B cell (primary cell): ENCODE data around the gene PSTPIP1. TPM values are rescaled to one million over a fixed set of nuclear protein-coding genes. Genes with fewer than 3 reads are reported as not detected.

ENCODE experiments used
- ATAC-seq: fragments of 200-7000 bp; cut with Tn5 transposase; one replicate; pipeline ENCODE4 v1.10.0; 2021; ENCODE audit warnings: low read depth, mild to moderate bottlenecking, moderate number of reproducible peaks, moderate library complexity
- CTCF ChIA-PET: fragments of 350-600 bp; sonication (Branson Sonifier 250); formaldehyde crosslinking; loops from one replicate; lab custom pipeline; 2021; ENCODE audit warnings: antibody characterized with exemption, inconsistent platforms; lab: Charles Lee
- POLR2A ChIA-PET: fragments of 350-600 bp; sonication (Branson Sonifier 250); formaldehyde crosslinking; loops from one replicate; lab custom pipeline; 2021; ENCODE audit warnings: antibody characterized with exemption; lab: Charles Lee
- DNase-seq: peaks from one replicate; pipeline ENCODE4 v3.0.0; 2013
- H2AFZ ChIP-seq: 2 replicates; pipeline ENCODE4 v1.6.1; 2012; ENCODE audit warnings: mild to moderate bottlenecking, low read depth, low read length; ENCODE audit not compliant: insufficient read depth, poor library complexity, severe bottlenecking
- H3K27ac ChIP-seq, 2 donors: 1 replicate in 1 of 2; 2 replicates in 1 of 2; pipeline ENCODE4 v1.5.1; 2012 to 2013; ENCODE audit warnings: low read length in 2 of 2, mild to moderate bottlenecking in 2 of 2, moderate library complexity in 1 of 2
- H3K27me3 ChIP-seq, 4 experiments: fragments of 200-600 bp in 1 of 4; sonication (generic) in 1 of 4; replicated peaks in 1 of 4; 1 replicate in 2 of 4; 2 replicates in 2 of 4; pipeline versions ENCODE4 v1.6.1 to v1.7.0; 2013 to 2016; ENCODE audit warnings: low read length in 3 of 4, mild to moderate bottlenecking in 2 of 4, mixed read lengths in 1 of 4, moderate library complexity in 1 of 4; ENCODE audit not compliant: insufficient read depth in 4 of 4, control insufficient read depth in 3 of 4; ENCODE audit errors: control extremely low read depth in 1 of 4
- H3K36me3 ChIP-seq, 2 experiments: replicated peaks in 1 of 2; 1 replicate in 1 of 2; 2 replicates in 1 of 2; pipeline versions ENCODE4 v1.6.1 to v1.7.1; 2013; ENCODE audit warnings: low read length in 1 of 2; ENCODE audit not compliant: insufficient read depth in 2 of 2, control insufficient read depth in 1 of 2; ENCODE audit errors: control extremely low read depth in 1 of 2, extremely low read depth in 1 of 2
- H3K4me1 ChIP-seq, 2 donors: fragments of 200-600 bp in 1 of 2; sonication (generic) in 1 of 2; 1 replicate in 1 of 2; 2 replicates in 1 of 2; pipeline versions ENCODE4 v1.5.1 to v1.6.1; 2013 to 2017; ENCODE audit warnings: low read length in 2 of 2; ENCODE audit not compliant: control insufficient read depth in 2 of 2, insufficient read depth in 2 of 2
- H3K4me2 ChIP-seq: replicated peaks from 2 replicates; pipeline ENCODE3; 2012; ENCODE audit warnings: mild to moderate bottlenecking, low read depth, low read length; ENCODE audit not compliant: poor library complexity, severe bottlenecking
- H3K4me3 ChIP-seq, 5 experiments: fragments of 200-600 bp in 1 of 5; sonication (generic) in 1 of 5; 1 replicate in 3 of 5; 2 replicates in 2 of 5; pipeline versions ENCODE4 v1.5.1 to v1.7.0; 2011 to 2016; ENCODE audit warnings: low read length in 4 of 5, mild to moderate bottlenecking in 4 of 5, low read depth in 2 of 5, control low read depth in 1 of 5, moderate library complexity in 1 of 5; ENCODE audit not compliant: insufficient read depth in 1 of 5; ENCODE audit errors: control extremely low read depth in 1 of 5, extremely low read depth in 1 of 5
- H3K79me2 ChIP-seq: fragments of 200-600 bp; sonication (generic); one replicate; pipeline ENCODE4 v1.6.0; 2016; ENCODE audit warnings: low read length; ENCODE audit not compliant: control insufficient read depth, insufficient read depth
- H3K9ac ChIP-seq: fragments of 200-600 bp; sonication (generic); 2 replicates; pipeline ENCODE4 v1.6.1; 2017; ENCODE audit warnings: mild to moderate bottlenecking, low read length, moderate library complexity
- H3K9me3 ChIP-seq, 3 donors: one replicate each; pipeline versions ENCODE4 v1.6.1 to v1.7.1; 2013; ENCODE audit warnings: low read length in 2 of 3; ENCODE audit not compliant: control insufficient read depth in 2 of 3, insufficient read depth in 1 of 3; ENCODE audit errors: control extremely low read depth in 1 of 3
- H4K20me1 ChIP-seq: 2 replicates; pipeline ENCODE4 v1.6.0; 2012; ENCODE audit warnings: mild to moderate bottlenecking, low read length; ENCODE audit not compliant: insufficient read depth, control insufficient read depth, poor library complexity, severe bottlenecking
- H3K27ac Mint-ChIP-seq: one replicate; pipeline ENCODE4 v1.8.0; 2021; ENCODE audit warnings: mixed read lengths
- H3K27me3 Mint-ChIP-seq: one replicate; pipeline ENCODE4 v1.8.0; 2021; ENCODE audit warnings: mixed read lengths
- H3K4me1 Mint-ChIP-seq: one replicate; pipeline ENCODE4 v1.8.0; 2021; ENCODE audit warnings: mixed read lengths
- H3K4me3 Mint-ChIP-seq: one replicate; pipeline ENCODE4 v1.8.0; 2021; ENCODE audit warnings: mixed read lengths
- H3K9me3 Mint-ChIP-seq: one replicate; pipeline ENCODE4 v1.8.0; 2022; ENCODE audit warnings: mixed read lengths; ENCODE audit not compliant: insufficient read depth
- CTCF ChIP-seq: fragments of 200-600 bp; IDR thresholded peaks from one replicate; pipeline ENCODE4 v1.8.0; 2022; ENCODE audit warnings: antibody characterized with exemption, mild to moderate bottlenecking
- EZH2 ChIP-seq: IDR thresholded peaks from 2 replicates; pipeline ENCODE4 v1.6.1; 2012; ENCODE audit warnings: borderline replicate concordance, low read depth, mild to moderate bottlenecking, moderate library complexity, low read length; ENCODE audit not compliant: insufficient read depth, poor library complexity, severe bottlenecking
- WGBS: methylation state at CpG from one replicate; pipeline ENCODE4 v1.1.5; 2013; ENCODE audit warnings: missing lambda C conversion rate; ENCODE audit not compliant: insufficient coverage; 5-methylcytosine and 5-hydroxymethylcytosine counted together
- intact Hi-C: fragments of 100-400 bp; cut with micrococcal nuclease; formaldehyde crosslinking; loops from one replicate; pipeline ENCODE4 v1.10.0; 2022
- polyA plus RNA-seq: library from polyadenylated mRNA; depleted of rRNA; stranded (reverse); fragments of >200 nt; gene quantifications from 2 replicates; pipeline ENCODE4 v1.2.3, GENCODE V29; 2012
- total RNA-seq, 2 donors: library from RNA; stranded (reverse); fragments of 120-200 nt in 1 of 2; gene quantifications; 1 replicate in 1 of 2; 2 replicates in 1 of 2; pipeline versions ENCODE4 v1.2.3 to v1.2.4, GENCODE V29; 2013 to 2022

The PSTPIP1 gene
- total and polyA plus RNA-seq, 2 donors (not counting 1 experiment from before 2014, with no cell fraction given) = 69.0 to 79.3 TPM

GRCh38 chr15:77030048-77030927 is 35.4 kb downstream of the PSTPIP1 start:
- TF ChIP-seq CTCF = no peak
- TF ChIP-seq EZH2 = no peak
- no peaks in the 10 kb centered on the region for H3K9me3 ChIP-seq
- intact Hi-C loops = loop anchor here (2.0 to 5.0 kb wide), 3 partner anchors 37 to 793 kb away; no protein-coding TSS in a partner anchor
- no peak overlapping the region for H2AFZ ChIP-seq
- no peak overlapping the region for H3K9ac ChIP-seq
- peak overlapping the region; percentile 56 for H3K27ac Mint-ChIP-seq
- no peaks in the 10 kb centered on the region for H3K79me2 ChIP-seq
- WGBS = 79% methylated on average over 22 of the region's 22 CpGs
- H3K27me3 ChIP-seq = no peaks in the 10 kb centered on the region
- no peak overlapping the region for H3K4me3 Mint-ChIP-seq
- H3K9me3 Mint-ChIP-seq = no peaks in the 10 kb centered on the region
- peaks cover 12 to 35% of the 10 kb centered on the region in 2 donors for H3K4me1 ChIP-seq
- DNase-seq (peak; percentile 23), ATAC-seq (no peak)
- H3K4me2 ChIP-seq = peak overlapping the region; percentile 39
- peaks cover 0 to 34% of the 10 kb centered on the region in 2 experiments for H3K36me3 ChIP-seq
- peaks cover 22% of the 10 kb centered on the region for H4K20me1 ChIP-seq
- ChIA-PET POLR2A (no interaction called here), CTCF (interaction anchor here (0.7 to 7.5 kb wide), 15 partner anchors 8 to 795 kb away, joined by 3 to 67 read pairs (median 7); partner anchors contain the start of gene SCAPER)
- H3K27me3 Mint-ChIP-seq = no peaks in the 10 kb centered on the region
- H3K4me3 ChIP-seq = no peak overlapping the region
- H3K4me1 Mint-ChIP-seq = peaks cover 21% of the 10 kb centered on the region
- peak overlapping the region in 1 of 2 donors; percentile 32 for H3K27ac ChIP-seq
